GM19372 (cell line): ENCODE data around the gene TNFSF9.
A peak's percentile ranks its signal among the peaks of the same experiment; 100 is the strongest.
"Not testable (repeated sequence)": the region's sequence is repeated elsewhere in the genome, so short reads cannot be mapped to it uniquely, and the experiment has no call there.

ENCODE experiments used
- ATAC-seq: cut with Tn5 transposase; IDR thresholded peaks from one replicate; pipeline ENCODE4 v1.9.1; 2021; ENCODE audit warnings: mild to moderate bottlenecking, low read depth, moderate library complexity; ENCODE audit not compliant: unreplicated experiment

Gene TNFSF9

GRCh38 chr19:6531163-6531955, 533 bp downstream of the TNFSF9 start:
- peak; percentile 17 for ATAC-seq

- no peak for ATAC-seq
Observed at GRCh38 chr19:6531956-6532243, 1.1 kb downstream of the TNFSF9 start.

- no peak for ATAC-seq
Observed at GRCh38 chr19:6532244-6532999, 1.6 kb downstream of the TNFSF9 start.

GRCh38 chr19:6533000-6533328, 2.1 kb downstream of the TNFSF9 start:
- no peak for ATAC-seq

GRCh38 chr19:6533746-6534418, 3.1 kb downstream of the TNFSF9 start:
- ATAC-seq, result no peak

- no peak for ATAC-seq
Observed at GRCh38 chr19:6534451-6535093, 3.7 kb downstream of the TNFSF9 start.

- ATAC-seq, result no peak
Observed at GRCh38 chr19:6535558-6536137, 4.8 kb downstream of the TNFSF9 start.

GRCh38 chr19:6539514-6539913, 8.7 kb downstream of the TNFSF9 start:
- no peak for ATAC-seq

- ATAC-seq, result no peak
Observed at GRCh38 chr19:6540918-6541689, 10.3 kb downstream of the TNFSF9 start.

GRCh38 chr19:6543866-6544347, 13.1 kb downstream of the TNFSF9 start:
- no peak for ATAC-seq

- not testable (repeated sequence) for ATAC-seq
Observed at GRCh38 chr19:6550679-6551078, 19.9 kb downstream of the TNFSF9 start.

GRCh38 chr19:6551091-6551490, 20.3 kb downstream of the TNFSF9 start:
- no peak for ATAC-seq

- peak; percentile 54 for ATAC-seq
Observed at GRCh38 chr19:6551607-6552450, 21.0 kb downstream of the TNFSF9 start.

- no peak for ATAC-seq
Observed at GRCh38 chr19:6556043-6556449, 25.2 kb downstream of the TNFSF9 start.

- no peak for ATAC-seq
Observed at GRCh38 chr19:6556480-6557195, 25.8 kb downstream of the TNFSF9 start.

- ATAC-seq, result not testable (repeated sequence)
Observed at GRCh38 chr19:6562437-6562836, 31.6 kb downstream of the TNFSF9 start.

- no peak for ATAC-seq
Observed at GRCh38 chr19:6564393-6564792, 33.6 kb downstream of the TNFSF9 start.

- not testable (repeated sequence) for ATAC-seq
Observed at GRCh38 chr19:6566727-6567126, 35.9 kb downstream of the TNFSF9 start.
